ENCODE data around the gene ARHGAP6. TPM values are rescaled to one million over a fixed set of nuclear protein-coding genes. Genes with fewer than 3 reads are reported as not detected.

Gene ARHGAP6
- total RNA-seq, 2 experiments from 2014 or later: not detected

- TF ChIP-seq, protein P1, sequence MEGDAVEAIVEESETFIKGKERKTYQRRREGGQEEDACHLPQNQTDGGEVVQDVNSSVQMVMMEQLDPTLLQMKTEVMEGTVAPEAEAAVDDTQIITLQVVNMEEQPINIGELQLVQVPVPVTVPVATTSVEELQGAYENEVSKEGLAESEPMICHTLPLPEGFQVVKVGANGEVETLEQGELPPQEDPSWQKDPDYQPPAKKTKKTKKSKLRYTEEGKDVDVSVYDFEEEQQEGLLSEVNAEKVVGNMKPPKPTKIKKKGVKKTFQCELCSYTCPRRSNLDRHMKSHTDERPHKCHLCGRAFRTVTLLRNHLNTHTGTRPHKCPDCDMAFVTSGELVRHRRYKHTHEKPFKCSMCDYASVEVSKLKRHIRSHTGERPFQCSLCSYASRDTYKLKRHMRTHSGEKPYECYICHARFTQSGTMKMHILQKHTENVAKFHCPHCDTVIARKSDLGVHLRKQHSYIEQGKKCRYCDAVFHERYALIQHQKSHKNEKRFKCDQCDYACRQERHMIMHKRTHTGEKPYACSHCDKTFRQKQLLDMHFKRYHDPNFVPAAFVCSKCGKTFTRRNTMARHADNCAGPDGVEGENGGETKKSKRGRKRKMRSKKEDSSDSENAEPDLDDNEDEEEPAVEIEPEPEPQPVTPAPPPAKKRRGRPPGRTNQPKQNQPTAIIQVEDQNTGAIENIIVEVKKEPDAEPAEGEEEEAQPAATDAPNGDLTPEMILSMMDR (IDR thresholded peaks at IDR 0.05): no peak
- no peak for DNase-seq
- ChIA-PET POLR2A (no interaction called here), CTCF (no interaction called here)
- Mint-ChIP-seq H3K27ac (no peak overlapping the region), H3K4me3 (no peak overlapping the region), H3K9me3 (no peaks in the 10 kb centered on the region), H3K4me1 (ENCODE audit: low read depth) (no peaks in the 10 kb centered on the region), H3K27me3 (no peaks in the 10 kb centered on the region), H3K36me3 (ENCODE audit: low read depth) (no peaks in the 10 kb centered on the region)
- ATAC-seq: no peak
- intact Hi-C loops (cut with micrococcal nuclease): no loop called here
Observed at GRCh38 chrX:11406109-11406765, 259.5 kb downstream of the ARHGAP6 start.

DNA sequence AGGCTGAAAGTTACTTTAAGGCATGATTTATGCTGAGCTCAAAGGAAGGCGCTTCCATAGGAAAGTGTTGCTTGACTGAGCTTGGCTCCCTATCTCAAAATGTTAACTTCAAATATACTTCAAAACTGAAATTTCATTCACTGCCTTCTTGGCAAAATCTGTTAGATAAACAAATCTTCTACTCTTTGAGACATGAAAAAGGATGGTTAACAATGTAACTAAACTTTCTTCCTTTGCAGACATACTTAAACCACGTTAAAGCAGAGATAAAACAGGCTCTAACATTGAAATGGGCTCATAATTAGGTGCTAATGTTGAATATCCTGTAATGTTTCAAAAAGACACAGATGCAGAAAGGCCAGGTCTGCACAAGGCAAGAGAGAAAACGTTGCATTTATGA, 262.1 kb downstream of the ARHGAP6 start:
- intact Hi-C loops (cut with micrococcal nuclease): no loop called here
- DNase-seq: no peak
- ATAC-seq: no peak
- Mint-ChIP-seq H3K9me3 (no peaks in the 10 kb centered on the region), H3K36me3 (ENCODE audit: low read depth) (no peaks in the 10 kb centered on the region), H3K4me1 (ENCODE audit: low read depth) (no peaks in the 10 kb centered on the region), H3K27ac (no peak overlapping the region), H3K27me3 (no peaks in the 10 kb centered on the region), H3K4me3 (no peak overlapping the region)
- TF ChIP-seq, protein P1 (IDR thresholded peaks at IDR 0.05): no peak
- ChIA-PET POLR2A (no interaction called here), CTCF (no interaction called here)

DNA sequence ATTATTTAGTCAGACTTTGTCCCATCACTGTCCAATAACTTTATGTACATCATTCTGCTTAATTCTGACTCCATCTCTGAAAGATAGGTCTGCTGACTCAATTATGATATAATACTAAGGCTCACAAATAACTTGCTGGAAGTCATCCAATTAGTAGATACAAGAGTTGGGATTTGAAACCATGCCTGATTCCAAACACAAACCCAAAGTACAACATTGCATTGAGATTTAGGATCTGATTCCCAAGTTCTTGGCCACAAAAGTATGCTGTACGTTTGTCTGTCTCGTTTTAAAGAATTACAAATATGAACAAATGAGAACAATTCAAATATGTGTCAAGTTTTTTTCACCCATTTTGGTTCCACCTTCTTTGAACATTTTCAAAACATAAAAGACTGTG, 263.8 kb downstream of the ARHGAP6 start:
- no peaks in the 10 kb centered on the region for H3K27me3 Mint-ChIP-seq
- no peaks in the 10 kb centered on the region for H3K4me1 Mint-ChIP-seq (ENCODE audit: low read depth)
- no peaks in the 10 kb centered on the region for H3K36me3 Mint-ChIP-seq (ENCODE audit: low read depth)
- DNase-seq (no peak), ATAC-seq (no peak)
- TF ChIP-seq, protein P1 (IDR thresholded peaks at IDR 0.05): no peak
- H3K4me3 Mint-ChIP-seq: no peak overlapping the region
- CTCF ChIA-PET: no interaction called here
- intact Hi-C loops (cut with micrococcal nuclease): no loop called here
- no peaks in the 10 kb centered on the region for H3K9me3 Mint-ChIP-seq
- no peak overlapping the region for H3K27ac Mint-ChIP-seq
- POLR2A ChIA-PET: no interaction called here

- DNase-seq (no peak), ATAC-seq (no peak)
- intact Hi-C loops (cut with micrococcal nuclease): no loop called here
- Mint-ChIP-seq H3K36me3 (ENCODE audit: low read depth) (no peaks in the 10 kb centered on the region), H3K27me3 (no peaks in the 10 kb centered on the region), H3K27ac (no peak overlapping the region), H3K4me1 (ENCODE audit: low read depth) (no peaks in the 10 kb centered on the region), H3K9me3 (no peaks in the 10 kb centered on the region), H3K4me3 (no peak overlapping the region)
- CTCF ChIA-PET: no interaction called here
- POLR2A ChIA-PET: no interaction called here
- TF ChIP-seq, protein P1 (IDR thresholded peaks at IDR 0.05): no peak
Observed at GRCh38 chrX:11399489-11400094, 266.1 kb downstream of the ARHGAP6 start.

- CTCF ChIA-PET: no interaction called here
- no peak for ATAC-seq
Observed at GRCh38 chrX:11398785-11399184, 266.9 kb downstream of the ARHGAP6 start.

More at GRCh38 chrX:11398785-11399184, 266.9 kb downstream of the ARHGAP6 start:
- Mint-ChIP-seq H3K27ac (no peak overlapping the region), H3K9me3 (no peaks in the 10 kb centered on the region), H3K36me3 (ENCODE audit: low read depth) (no peaks in the 10 kb centered on the region), H3K4me3 (no peak overlapping the region), H3K27me3 (no peaks in the 10 kb centered on the region), H3K4me1 (ENCODE audit: low read depth) (no peaks in the 10 kb centered on the region)
- DNase-seq: no peak
- TF ChIP-seq, protein P1 (IDR thresholded peaks at IDR 0.05): no peak
- POLR2A ChIA-PET: no interaction called here
- intact Hi-C loops (cut with micrococcal nuclease): no loop called here

All from activated CD8-positive, alpha-beta T cell treated with anti-CD3 and anti-CD28 coated beads for 36 hours (primary cell).